Measurements from ENCODE around the gene ZNF208. TPM values are rescaled to one million over a fixed set of nuclear protein-coding genes. Genes with fewer than 3 reads are reported as not detected.

ZNF208 gene
- total RNA-seq, 1 experiment from 2014 or later: not detected

DNA sequence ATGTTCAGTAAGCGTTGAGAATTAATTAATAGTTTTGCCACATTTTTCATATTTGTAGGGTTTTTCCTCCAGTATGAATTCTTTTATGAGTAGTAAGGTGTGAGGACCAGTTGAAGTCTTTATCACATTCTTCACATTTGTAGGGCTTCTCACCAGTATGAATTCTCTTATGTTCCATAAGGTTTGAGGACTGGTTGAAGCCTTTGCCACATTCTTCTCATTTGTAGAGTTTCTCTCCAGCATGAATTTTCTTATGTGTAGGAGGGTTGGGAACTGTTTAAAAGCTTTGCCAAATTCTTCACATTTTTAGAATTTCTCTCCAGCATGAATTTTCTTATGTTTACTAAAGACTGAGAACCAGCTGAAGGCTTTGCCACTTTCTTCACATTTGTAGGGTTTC is 40.3 kb downstream of the ZNF208 start:
- DNase-seq (ENCODE audit: low spot score) (no peak), ATAC-seq (no peak)
- H3K9me3 Mint-ChIP-seq: peaks cover 87% of the 10 kb centered on the region
- TF ChIP-seq GTF2I (CRISPR knock-in tag; conservative IDR thresholded peaks at IDR 0.05) (no peak), TEAD4 (CRISPR knock-in tag; IDR thresholded peaks at IDR 0.05) (no peak), ELF4 (CRISPR knock-in tag; IDR thresholded peaks at IDR 0.05; ENCODE audit: low read depth) (no peak), ZNF317 (CRISPR knock-in tag; IDR thresholded peaks at IDR 0.05; ENCODE audit: borderline replicate concordance, low read depth) (no peak), NR2C2 (CRISPR knock-in tag; IDR thresholded peaks at IDR 0.05) (no peak), ESRRA (CRISPR knock-in tag; IDR thresholded peaks at IDR 0.05; ENCODE audit: borderline replicate concordance) (no peak), SMAD4 (CRISPR knock-in tag; IDR thresholded peaks at IDR 0.05) (no peak)
- TF ChIP-seq, protein P1, sequence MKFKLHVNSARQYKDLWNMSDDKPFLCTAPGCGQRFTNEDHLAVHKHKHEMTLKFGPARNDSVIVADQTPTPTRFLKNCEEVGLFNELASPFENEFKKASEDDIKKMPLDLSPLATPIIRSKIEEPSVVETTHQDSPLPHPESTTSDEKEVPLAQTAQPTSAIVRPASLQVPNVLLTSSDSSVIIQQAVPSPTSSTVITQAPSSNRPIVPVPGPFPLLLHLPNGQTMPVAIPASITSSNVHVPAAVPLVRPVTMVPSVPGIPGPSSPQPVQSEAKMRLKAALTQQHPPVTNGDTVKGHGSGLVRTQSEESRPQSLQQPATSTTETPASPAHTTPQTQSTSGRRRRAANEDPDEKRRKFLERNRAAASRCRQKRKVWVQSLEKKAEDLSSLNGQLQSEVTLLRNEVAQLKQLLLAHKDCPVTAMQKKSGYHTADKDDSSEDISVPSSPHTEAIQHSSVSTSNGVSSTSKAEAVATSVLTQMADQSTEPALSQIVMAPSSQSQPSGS (CRISPR knock-in tag; IDR thresholded peaks at IDR 0.05; ENCODE audit: borderline replicate concordance, low read depth): no peak
- TF ChIP-seq, protein P2, sequence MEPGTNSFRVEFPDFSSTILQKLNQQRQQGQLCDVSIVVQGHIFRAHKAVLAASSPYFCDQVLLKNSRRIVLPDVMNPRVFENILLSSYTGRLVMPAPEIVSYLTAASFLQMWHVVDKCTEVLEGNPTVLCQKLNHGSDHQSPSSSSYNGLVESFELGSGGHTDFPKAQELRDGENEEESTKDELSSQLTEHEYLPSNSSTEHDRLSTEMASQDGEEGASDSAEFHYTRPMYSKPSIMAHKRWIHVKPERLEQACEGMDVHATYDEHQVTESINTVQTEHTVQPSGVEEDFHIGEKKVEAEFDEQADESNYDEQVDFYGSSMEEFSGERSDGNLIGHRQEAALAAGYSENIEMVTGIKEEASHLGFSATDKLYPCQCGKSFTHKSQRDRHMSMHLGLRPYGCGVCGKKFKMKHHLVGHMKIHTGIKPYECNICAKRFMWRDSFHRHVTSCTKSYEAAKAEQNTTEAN (CRISPR knock-in tag; IDR thresholded peaks at IDR 0.05): no peak
- TF ChIP-seq, protein P3, sequence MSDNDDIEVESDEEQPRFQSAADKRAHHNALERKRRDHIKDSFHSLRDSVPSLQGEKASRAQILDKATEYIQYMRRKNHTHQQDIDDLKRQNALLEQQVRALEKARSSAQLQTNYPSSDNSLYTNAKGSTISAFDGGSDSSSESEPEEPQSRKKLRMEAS (CRISPR knock-in tag; IDR thresholded peaks at IDR 0.05): no peak
- TF ChIP-seq, protein P4, sequence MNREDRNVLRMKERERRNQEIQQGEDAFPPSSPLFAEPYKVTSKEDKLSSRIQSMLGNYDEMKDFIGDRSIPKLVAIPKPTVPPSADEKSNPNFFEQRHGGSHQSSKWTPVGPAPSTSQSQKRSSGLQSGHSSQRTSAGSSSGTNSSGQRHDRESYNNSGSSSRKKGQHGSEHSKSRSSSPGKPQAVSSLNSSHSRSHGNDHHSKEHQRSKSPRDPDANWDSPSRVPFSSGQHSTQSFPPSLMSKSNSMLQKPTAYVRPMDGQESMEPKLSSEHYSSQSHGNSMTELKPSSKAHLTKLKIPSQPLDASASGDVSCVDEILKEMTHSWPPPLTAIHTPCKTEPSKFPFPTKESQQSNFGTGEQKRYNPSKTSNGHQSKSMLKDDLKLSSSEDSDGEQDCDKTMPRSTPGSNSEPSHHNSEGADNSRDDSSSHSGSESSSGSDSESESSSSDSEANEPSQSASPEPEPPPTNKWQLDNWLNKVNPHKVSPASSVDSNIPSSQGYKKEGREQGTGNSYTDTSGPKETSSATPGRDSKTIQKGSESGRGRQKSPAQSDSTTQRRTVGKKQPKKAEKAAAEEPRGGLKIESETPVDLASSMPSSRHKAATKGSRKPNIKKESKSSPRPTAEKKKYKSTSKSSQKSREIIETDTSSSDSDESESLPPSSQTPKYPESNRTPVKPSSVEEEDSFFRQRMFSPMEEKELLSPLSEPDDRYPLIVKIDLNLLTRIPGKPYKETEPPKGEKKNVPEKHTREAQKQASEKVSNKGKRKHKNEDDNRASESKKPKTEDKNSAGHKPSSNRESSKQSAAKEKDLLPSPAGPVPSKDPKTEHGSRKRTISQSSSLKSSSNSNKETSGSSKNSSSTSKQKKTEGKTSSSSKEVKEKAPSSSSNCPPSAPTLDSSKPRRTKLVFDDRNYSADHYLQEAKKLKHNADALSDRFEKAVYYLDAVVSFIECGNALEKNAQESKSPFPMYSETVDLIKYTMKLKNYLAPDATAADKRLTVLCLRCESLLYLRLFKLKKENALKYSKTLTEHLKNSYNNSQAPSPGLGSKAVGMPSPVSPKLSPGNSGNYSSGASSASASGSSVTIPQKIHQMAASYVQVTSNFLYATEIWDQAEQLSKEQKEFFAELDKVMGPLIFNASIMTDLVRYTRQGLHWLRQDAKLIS (CRISPR knock-in tag; IDR thresholded peaks at IDR 0.05; ENCODE audit: borderline replicate concordance): no peak
- TF ChIP-seq, protein P5, sequence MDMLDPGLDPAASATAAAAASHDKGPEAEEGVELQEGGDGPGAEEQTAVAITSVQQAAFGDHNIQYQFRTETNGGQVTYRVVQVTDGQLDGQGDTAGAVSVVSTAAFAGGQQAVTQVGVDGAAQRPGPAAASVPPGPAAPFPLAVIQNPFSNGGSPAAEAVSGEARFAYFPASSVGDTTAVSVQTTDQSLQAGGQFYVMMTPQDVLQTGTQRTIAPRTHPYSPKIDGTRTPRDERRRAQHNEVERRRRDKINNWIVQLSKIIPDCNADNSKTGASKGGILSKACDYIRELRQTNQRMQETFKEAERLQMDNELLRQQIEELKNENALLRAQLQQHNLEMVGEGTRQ (CRISPR knock-in tag; IDR thresholded peaks at IDR 0.05): no peak
- H3K4me1 Mint-ChIP-seq: no peaks in the 10 kb centered on the region
- H3K27me3 Mint-ChIP-seq (ENCODE audit: low read depth): peaks cover 4% of the 10 kb centered on the region
- no peak overlapping the region for H3K4me3 Mint-ChIP-seq
- ChIA-PET POLR2A (no interaction called here), CTCF (no interaction called here)
- no peak overlapping the region for H3K27ac Mint-ChIP-seq
- H3K36me3 Mint-ChIP-seq: peaks cover 64% of the 10 kb centered on the region

DNA sequence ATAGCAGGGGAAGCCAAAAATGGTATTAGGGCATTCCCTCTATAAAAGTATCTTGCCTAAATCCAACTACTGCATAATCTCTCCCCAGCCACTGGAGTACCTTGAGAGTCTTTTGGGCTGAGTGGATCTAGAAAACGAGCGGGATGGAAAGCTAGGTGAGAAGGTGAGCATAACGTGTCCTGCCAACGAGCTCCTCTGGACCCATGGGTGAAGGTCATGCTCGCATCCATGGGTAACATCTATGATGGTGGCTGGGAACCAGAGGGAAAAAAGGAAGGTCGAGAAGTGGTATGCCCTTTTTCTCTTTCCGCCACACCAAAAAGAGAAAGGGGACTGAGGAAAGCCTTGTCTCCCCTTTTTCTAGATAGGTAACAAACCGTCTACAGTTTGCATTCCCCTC is 63.0 kb downstream of the ZNF208 start:
- Mint-ChIP-seq H3K4me3 (no peak overlapping the region), H3K9me3 (peaks cover 81% of the 10 kb centered on the region), H3K4me1 (no peaks in the 10 kb centered on the region), H3K27me3 (ENCODE audit: low read depth) (peaks cover 3% of the 10 kb centered on the region; the same call in 1 of the 2 replicates), H3K27ac (no peak overlapping the region), H3K36me3 (peaks cover 62% of the 10 kb centered on the region)
- ChIA-PET POLR2A (no interaction called here), CTCF (no interaction called here)
- ATAC-seq (no peak), DNase-seq (ENCODE audit: low spot score) (no peak)
- TF ChIP-seq, protein P6, sequence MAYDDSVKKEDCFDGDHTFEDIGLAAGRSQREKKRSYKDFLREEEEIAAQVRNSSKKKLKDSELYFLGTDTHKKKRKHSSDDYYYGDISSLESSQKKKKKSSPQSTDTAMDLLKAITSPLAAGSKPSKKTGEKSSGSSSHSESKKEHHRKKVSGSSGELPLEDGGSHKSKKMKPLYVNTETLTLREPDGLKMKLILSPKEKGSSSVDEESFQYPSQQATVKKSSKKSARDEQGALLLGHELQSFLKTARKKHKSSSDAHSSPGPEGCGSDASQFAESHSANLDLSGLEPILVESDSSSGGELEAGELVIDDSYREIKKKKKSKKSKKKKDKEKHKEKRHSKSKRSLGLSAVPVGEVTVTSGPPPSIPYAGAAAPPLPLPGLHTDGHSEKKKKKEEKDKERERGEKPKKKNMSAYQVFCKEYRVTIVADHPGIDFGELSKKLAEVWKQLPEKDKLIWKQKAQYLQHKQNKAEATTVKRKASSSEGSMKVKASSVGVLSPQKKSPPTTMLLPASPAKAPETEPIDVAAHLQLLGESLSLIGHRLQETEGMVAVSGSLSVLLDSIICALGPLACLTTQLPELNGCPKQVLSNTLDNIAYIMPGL (CRISPR knock-in tag; IDR thresholded peaks at IDR 0.05): no peak

Measured in WTC11 (cell line).